Stimulated activated CD4-positive, alpha-beta T cell treated with anti-CD3 and anti-CD28 coated beads, TNF-alpha, amount 100 ng/mL, for 1 hour (primary cell): ENCODE results near the gene RTN4RL1.

Experiments
- DNase-seq, 3 donors: peaks; one replicate each; pipeline ENCODE4 v3.0.0-alpha.2; 2020; ENCODE audit warnings: low read depth in 3 of 3, low spot score in 1 of 3

Gene RTN4RL1

DNA sequence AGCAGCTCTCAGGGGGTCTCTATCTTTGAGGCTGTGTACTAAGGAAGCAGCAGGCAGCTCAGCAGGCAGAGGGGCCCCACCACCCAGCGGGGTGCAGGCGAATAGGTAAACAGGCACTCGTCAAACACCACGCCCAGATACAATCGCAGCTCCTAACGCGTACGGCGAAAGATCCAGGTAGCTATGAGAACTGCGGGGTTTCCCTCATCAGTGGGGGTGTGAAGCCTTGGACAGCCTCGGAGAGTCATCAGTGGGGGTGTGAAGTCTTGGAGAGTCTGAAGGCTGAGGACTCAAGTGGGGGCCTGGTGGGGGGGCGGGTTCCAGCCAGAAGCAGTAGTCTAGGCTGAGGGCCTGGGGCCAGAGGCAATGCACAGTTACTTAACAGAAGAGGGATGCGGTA, 69.0 kb downstream of the RTN4RL1 start:
- no peak for DNase-seq

GRCh38 chr17:1953831-1954230, 71.3 kb downstream of the RTN4RL1 start:
- no peak for DNase-seq

GRCh38 chr17:1951920-1952319, 73.2 kb downstream of the RTN4RL1 start:
- no peak for DNase-seq

GRCh38 chr17:1949754-1950153, 75.4 kb downstream of the RTN4RL1 start:
- DNase-seq = no peak

- no peak for DNase-seq
These were observed 76.7 kb downstream of the RTN4RL1 start for GRCh38 chr17:1948517-1948825.

GRCh38 chr17:1947743-1948516, 77.2 kb downstream of the RTN4RL1 start:
- DNase-seq = no peak

DNA sequence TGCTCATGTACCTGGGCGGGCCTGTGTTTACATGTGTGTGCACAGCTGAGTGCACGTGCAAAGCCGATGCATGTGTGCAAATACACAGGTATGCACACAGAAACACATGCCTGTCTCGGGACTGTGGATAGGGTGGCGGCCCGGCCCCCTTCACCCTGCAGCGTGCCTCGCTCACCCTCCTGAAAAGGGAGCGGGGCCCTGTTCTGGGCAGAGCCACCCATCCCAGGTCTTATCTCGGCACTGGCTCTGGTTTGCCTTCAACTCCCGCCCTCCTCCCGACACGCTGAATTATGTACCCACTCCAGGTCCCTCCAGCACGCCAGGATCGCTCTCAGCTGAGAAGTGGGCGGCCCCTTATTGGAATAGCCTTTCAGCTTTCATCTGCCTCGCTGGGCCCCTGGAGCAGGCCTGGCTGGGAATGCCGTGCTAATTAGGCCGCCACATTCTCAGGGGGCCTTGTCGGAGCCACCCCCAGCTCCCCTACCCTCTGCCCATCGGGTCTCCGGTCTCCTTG, 77.8 kb downstream of the RTN4RL1 start:
- no peak for DNase-seq

DNA sequence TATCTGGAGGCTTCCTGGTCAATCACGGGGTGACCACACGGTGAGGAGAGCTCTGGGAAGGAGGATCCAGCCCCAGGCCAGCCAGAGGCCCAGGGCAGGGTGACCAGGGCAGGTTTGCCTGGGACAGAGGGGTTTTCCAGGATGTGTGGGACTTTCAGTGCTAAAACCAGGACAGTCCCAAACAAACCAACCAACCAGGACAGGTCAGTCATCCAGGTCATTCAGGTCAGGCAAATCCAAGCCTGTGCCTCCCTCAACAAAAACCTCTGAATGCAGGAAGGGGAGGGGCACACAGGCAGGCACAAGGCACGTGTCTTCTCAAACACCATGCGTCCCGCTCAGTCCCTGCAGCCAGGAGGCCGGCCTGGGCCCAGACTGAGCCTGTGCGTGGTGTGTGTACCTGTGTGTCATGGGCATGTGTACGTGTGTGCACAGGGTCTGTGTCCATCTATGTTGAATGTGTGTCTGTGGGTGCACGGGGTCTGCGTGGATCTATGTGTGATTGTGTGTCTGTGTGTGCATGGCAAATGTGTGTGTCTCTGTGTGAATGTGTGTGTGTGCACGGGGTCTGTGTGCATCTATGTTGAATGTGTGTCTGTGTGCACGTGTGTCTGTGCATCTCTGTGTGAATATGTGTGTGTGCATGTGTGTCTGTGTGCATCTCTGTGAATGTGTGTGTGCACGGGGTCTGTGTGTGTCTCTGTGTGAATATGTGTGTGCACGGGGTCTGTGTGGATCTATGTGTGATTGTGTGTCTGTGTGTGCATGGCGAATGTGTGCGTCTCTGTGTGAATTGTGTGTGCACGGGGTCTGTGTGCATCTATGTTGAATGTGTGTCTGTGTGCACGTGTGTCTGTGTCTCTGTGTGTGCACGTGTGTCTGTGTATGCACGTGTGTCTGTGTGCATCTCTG, 78.9 kb downstream of the RTN4RL1 start:
- DNase-seq = no peak

DNA sequence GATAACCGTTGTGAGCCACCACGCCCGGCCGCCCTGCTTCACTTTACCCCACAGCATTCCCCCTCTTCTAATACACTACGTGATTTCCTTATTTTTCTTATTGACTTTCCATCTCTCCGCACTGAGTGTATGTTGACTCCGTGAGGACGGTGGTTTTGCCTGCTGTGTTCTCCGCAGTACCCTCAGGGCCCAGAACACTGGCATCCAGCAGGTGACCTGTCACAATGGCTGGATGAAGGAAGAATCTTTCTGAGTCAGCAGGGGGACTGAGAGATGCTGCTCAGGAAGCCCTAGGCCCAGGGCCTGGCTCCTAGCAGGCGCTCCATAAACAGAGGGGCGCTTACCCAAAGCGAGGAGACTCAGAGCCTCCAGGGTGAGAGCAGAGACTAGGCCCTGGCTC, 79.5 kb downstream of the RTN4RL1 start:
- DNase-seq = no peak

- DNase-seq = no peak
These were observed 81.7 kb downstream of the RTN4RL1 start for GRCh38 chr17:1943436-1943831.

DNA sequence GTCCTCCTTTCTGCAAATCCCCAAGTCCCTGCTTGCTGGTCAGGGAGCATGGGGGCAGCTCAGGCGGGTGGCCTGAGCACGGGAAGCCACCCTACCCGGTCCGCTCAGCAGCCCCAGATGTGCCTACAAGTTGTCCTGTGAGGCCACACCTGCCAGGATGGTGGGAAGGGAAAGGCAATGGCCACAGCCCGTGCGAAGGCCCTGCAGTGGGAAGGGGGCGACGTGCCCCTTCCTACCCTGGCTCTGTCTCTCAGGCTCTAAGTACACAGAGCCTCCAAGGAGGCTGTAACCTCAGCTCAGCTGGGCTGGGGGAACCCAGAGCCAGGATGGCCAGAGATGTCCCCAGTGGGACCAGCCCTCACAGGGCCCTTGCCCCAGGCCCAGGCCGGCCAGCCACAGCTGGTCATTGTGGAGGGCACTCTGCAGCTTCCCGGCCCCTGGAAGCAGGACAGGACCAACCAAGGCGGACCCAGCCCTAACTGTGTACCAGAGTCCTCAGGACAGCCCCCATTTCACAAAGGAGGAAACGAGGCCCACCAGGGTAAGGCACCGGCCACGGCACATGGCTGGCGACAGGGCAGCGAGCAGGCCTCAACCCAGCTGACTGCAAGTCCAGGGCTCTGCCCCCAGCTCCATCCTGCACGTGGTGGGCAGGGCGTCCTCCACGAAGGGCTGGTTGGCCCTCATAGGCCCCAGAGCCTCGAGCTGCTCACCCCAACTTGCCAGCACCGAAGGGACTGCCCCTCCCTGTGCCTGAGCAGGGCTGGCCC, 82.3 kb downstream of the RTN4RL1 start:
- DNase-seq = no peak

DNA sequence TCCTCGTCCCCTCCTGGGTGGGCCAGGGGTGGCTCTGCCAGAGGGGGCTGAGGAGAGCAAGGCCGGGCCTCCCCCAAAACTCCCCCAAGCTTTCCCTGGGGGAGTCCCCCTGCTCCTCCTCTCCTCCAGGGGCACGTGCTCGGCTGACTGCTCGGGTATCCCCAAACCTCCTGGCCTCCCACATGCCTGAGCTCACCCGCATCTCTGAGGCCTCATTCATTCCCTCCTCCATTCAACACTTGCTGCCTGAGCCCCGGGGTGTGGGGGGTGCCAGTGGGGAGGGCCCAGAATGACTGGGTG, 83.1 kb downstream of the RTN4RL1 start:
- DNase-seq = no peak

DNA sequence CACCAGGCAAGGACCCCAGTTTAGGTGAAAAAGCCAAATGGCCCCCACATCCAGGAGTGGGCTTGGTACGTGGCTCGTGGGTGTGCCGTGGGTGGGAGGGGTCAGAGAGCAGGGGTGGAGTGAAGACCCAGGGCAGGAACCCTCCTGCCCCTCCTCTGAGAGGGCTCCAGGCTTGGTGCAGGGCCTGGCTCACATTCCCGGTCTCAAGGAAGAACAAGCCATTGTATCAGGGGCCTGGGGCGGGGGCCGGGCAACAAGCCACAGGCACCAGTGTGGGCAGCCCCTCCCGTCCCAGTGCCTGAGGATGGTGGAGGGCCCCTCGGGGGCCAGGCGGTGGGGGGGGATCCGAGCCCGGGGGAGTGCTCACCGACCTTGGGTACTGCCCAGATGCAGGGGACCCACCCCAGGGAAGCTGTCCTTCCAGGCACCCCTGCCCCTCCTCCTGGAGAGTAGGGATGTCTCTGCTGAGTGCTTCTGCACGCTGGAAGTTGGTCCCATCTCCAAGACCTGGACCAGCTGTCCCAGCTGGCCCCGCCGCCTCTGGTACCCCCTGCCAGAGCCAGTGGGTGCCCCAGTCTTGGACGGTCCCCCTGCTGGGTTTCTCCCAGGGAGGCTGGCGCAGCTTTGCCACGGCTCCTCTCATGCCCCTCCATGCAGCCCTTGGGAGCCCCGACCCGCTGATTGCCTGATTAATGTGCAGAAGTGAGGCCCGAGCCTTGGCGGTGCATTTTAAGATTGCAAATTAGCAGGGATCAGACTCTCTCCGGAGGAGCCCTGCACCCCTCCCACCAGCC, 83.7 kb downstream of the RTN4RL1 start:
- no peak for DNase-seq

- DNase-seq = no peak
These were observed 84.3 kb downstream of the RTN4RL1 start for GRCh38 chr17:1940810-1941185.

- DNase-seq = no peak
These were observed 84.9 kb downstream of the RTN4RL1 start for GRCh38 chr17:1939981-1940809.

DNA sequence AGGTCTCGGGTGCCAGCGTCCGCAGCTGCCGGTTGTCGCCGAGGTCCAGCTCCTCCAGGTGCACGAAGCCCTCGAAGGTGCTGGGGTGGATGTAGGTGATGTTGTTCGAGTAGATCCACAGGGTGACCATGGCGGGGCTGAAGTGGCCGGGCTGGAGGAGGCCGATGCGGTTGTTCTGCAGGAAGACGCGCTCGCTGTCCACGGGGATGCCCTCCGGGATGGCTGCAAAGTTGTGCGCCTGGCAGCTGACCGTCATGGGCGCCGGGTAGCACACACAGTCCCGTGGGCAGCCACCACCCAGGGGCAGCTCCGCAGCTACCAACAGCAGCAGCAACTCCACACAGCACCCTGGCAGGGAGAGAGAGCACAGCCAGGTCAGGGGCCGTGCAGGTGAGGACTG, 87.7 kb downstream of the RTN4RL1 start:
- DNase-seq = no peak

GRCh38 chr17:1936766-1937165, 88.4 kb downstream of the RTN4RL1 start:
- no peak for DNase-seq

- DNase-seq = no peak
These were observed 90.2 kb downstream of the RTN4RL1 start for GRCh38 chr17:1934901-1935300.

DNA sequence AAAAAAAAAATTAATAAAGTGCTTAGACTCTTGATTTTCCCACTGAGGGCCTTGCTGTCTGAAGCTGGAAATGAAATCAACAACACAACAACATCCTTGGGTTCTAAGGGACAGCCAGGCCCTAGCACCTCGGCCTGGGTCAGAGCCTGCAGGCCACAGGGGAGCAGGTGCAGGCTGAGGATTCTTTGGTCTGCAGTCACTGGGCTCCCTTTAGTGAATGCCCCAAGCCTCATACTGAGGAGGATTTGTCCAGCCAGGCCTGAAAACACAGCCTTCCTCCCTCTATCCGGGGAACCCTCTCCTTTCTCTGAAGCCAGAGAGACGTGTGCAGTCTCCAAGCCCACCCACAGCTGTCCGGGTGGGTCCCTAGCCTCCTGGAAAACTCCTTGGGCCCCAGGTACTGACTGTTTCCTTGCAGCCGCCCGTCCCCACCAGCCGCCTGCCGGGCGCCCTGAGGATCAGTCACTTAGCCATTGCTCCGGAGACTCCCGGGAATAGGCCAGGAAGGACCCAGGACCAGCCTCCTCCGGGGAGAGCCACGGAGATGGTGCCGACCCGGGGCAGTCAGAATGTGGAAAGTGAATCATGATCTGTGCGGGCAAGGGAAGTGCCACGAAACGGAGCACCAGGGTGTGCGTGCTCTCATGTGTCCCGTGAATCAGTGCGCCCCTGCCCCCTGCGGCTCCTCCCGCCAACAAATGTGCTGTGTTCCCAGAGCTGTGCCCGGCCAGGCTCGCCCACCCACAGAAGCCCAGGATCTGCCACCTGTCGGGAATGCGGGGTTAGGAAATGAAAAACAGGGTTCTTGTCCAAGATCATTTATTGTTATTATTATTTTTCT, 91.0 kb downstream of the RTN4RL1 start:
- DNase-seq = no peak
